NOMO-1 (cell line): Measurements from ENCODE around the gene GRM2.

Source experiments
- DNase-seq, 2 experiments: peaks; one replicate each; lab custom pipeline; 2025; ENCODE audit not compliant: unreplicated experiment in 2 of 2; lab: John Stamatoyannopoulos, UW

GRM2 gene

GRCh38 chr3:51704511-51704950, 2.3 kb upstream of the GRM2 start:
- no peak for DNase-seq

DNA sequence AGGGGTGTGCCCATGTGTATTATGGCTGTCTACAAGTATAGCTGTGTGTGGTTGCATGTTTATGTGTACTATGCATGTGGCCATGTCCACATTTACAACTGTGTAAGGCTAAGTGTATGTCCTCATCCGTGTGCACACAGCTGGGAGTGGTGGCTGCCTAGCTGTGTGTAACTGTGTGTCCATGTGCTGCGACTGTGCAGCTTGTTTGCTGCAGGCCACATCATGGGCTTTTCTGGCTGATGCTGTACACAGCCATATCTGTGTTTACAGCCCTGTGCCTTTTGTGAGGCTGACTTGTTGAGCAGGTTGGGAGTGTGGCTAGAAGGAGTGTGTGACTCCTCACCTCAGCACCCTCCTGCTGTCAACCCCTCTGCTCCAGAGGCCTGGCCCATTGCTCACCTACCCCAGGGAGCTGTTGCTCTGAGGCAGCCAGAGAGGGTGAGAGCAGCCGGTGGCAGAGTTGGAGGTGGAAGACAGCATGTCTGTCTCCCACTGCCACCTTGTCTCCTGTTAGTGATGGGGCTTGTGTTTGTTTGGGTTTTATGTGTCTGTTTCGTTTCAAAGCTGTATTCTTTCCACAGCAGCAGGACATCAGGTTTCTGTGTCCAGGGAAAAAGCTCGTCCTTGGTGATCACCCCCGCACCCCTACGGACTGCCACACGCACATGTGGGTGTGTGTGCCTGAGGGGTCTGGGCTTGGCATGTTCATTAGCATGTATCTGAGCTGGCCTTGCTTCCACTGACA, 1.4 kb upstream of the GRM2 start:
- no peak for DNase-seq

DNA sequence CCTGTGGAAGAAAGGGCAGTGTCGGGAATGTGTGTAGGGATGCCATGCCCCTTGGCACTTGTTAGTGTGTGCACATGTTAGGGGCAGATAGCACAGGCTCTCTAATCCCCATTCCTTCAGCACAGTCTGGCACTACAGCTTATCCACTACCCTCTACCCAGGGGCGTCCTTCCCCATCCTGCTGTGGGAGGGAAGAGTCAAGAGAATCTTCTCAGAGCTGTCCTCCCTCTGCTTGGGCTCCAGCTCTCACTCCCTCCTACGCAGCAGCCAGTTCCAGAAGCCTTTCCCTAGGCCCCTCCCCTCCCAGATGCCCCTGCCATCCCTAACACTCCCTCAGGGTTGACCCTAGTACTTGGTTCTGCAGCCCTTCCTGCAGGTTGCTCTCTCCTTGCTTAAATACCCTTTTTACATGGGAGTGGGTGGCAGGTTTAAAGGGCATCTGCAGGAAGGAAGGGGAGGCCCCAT, 815 bp upstream of the GRM2 start:
- DNase-seq, result no peak

GRCh38 chr3:51708216-51708845, 1.5 kb downstream of the GRM2 start:
- no peak for DNase-seq

- no peak for DNase-seq
Measured at GRCh38 chr3:51709004-51709420, 2.1 kb downstream of the GRM2 start.

GRCh38 chr3:51709675-51710074, 2.8 kb downstream of the GRM2 start:
- no peak for DNase-seq

DNA sequence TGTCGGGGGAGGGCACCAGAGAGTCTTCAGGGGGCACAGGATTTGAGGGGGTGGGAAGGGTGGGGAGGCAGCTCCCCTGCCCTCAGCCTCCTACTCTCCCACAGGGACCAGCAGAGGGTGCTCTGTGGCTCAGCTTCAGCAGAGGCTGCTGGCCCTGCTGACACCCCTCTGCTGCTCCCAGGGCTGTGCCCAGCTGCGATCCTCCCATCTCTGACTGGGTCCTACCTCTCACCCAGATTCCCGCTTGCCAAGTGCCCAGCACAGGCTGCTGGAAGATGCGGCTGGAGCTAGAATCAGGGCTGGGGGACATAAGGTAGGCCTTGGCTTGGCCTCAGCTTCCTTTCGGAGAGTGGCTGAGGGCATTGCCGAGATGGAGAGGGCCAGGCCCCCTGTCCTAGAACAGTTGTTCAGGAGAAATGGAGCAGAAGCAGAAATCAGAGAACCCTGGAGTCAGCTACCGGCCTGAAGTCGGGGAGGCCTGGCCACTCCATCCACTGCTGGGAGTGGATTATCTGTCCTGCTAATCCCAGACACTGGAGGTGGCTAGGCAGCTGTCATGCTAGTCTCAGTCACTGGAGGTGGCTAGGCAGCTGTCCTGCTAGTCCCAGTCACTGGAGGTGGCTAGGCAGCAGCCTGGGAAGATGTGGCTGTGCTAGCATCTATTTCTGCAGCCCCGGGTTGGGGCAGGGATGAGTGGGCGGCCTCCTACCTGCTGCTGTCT, 3.9 kb downstream of the GRM2 start:
- DNase-seq, result no peak

GRCh38 chr3:51711352-51712037, 4.6 kb downstream of the GRM2 start:
- no peak for DNase-seq

GRCh38 chr3:51712038-51712420, 5.2 kb downstream of the GRM2 start:
- DNase-seq, result no peak

GRCh38 chr3:51712511-51712931, 5.7 kb downstream of the GRM2 start:
- no peak for DNase-seq

DNA sequence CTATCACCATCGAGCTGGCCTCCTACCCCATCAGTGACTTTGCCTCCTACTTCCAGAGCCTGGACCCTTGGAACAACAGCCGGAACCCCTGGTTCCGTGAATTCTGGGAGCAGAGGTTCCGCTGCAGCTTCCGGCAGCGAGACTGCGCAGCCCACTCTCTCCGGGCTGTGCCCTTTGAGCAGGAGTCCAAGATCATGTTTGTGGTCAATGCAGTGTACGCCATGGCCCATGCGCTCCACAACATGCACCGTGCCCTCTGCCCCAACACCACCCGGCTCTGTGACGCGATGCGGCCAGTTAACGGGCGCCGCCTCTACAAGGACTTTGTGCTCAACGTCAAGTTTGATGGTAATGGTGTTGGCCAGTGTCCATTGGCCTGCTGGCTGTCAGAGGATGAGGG, 6.1 kb downstream of the GRM2 start:
- DNase-seq, result no peak

- DNase-seq, result no peak
Measured at GRCh38 chr3:51715231-51715976, 8.5 kb downstream of the GRM2 start.

GRCh38 chr3:51715977-51716294, 9.1 kb downstream of the GRM2 start:
- DNase-seq, result no peak

DNA sequence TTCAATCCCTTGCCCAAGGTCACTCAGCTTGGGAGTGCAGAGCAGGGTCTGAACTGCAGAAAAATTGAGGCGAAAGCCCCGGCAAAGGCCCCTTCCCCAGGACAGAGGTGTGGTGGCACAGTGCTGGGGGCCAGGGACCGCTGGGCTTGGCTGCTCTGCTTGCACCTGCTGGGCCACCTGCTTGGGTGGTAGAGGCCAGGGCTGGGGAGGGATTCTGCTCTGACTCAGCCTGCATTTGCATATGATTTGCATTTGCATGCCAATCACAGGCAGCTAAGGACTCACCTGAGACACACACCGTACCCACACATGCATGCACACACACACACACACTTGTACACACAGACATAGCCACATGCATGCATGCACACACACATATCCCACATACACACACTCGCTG, 9.9 kb downstream of the GRM2 start:
- DNase-seq, result no peak

DNA sequence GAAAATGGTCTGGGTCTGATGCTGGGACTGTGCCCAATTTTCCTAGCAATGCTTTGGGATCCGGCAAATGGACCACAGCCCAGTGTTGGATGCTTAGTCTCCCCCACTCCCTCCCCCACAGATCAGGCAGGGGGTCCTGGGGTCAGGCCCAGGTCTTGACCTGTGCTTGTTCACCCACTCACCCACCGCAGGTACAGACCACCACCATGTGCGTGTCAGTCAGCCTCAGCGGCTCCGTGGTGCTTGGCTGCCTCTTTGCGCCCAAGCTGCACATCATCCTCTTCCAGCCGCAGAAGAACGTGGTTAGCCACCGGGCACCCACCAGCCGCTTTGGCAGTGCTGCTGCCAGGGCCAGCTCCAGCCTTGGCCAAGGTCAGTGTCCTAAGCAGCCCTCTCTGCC, 10.6 kb downstream of the GRM2 start:
- DNase-seq, result no peak

DNA sequence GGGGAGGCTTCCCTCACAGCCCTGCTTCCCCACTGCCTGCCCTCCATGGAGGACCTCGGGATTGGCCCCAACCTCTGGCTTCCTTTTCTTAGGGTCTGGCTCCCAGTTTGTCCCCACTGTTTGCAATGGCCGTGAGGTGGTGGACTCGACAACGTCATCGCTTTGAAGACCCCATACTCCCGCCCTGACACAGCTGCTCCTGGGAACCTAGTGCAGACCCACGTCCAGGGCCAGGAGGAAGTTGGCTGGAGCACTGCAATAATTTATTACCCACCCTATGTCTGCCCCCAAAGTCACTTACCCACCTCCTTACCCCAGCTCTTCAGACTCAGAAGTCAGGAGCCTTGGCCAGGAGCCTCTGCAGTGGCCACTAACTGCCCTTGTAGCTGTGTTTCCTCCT, 11.1 kb downstream of the GRM2 start:
- DNase-seq, result no peak

- DNase-seq, result peak; percentile 73 to 79
Measured at GRCh38 chr3:51718547-51719409, 11.9 kb downstream of the GRM2 start.

DNA sequence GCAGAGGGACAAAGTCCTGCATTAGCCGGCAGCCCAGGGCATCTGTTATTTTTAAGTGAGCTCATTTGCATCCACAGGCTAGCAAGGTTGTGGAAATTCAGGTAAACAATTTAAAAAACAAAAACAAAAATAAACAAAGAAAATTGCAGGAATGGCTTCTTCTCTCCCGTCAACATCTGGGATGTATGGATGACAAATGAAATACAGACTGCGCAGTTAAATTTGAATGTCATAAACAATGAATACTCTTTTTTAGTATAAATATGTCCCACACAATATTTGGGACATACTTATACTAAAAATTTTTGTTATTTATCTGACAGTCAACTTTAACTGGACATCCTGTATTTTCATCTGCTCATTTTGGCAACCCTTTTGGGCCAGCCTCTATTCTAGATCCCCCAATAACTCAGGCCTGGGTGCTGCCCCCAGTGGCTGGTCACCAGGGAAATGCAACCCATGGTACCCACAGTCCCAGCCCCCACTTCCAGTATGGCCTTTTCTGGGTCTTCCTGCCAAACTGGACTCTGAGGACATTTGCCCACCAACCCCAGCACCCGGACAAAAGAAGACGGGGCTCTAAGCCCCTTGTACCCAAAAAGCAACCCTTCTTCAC, 12.7 kb downstream of the GRM2 start:
- DNase-seq, result no peak
